ENCODE data around the gene TLR5.

GRCh38 chr1:223136086-223136485, 7.0 kb downstream of the TLR5 start:
- TF ChIP-seq POLR2A (IDR thresholded peaks at IDR 0.05) (no peak), CTCF (IDR thresholded peaks at IDR 0.05) (no peak)
